SK-N-SH (cell line): ENCODE measurements around the gene ATP6V0C. TPM values are rescaled to one million over a fixed set of nuclear protein-coding genes. Genes with fewer than 3 reads are reported as not detected.
A peak's percentile ranks its signal among the peaks of the same experiment; 100 is the strongest.

ENCODE experiments used
- CTCF ChIA-PET: fragments of 300-600, 350-600 bp; formaldehyde crosslinking; extraction: SDS; loops from one replicate; lab custom pipeline; 2021; lab: Yijun Ruan, JAX
- POLR2A ChIA-PET: fragments of 350-600 bp; sonication (Branson Sonifier 250); formaldehyde crosslinking; extraction: SDS; loops from one replicate; lab custom pipeline; 2020; ENCODE audit warnings: antibody characterized with exemption, inconsistent platforms; lab: Yijun Ruan, JAX
- DNase-seq: peaks from one replicate; pipeline ENCODE4 v3.0.0; 2012
- H2AFZ ChIP-seq: fragments of 200-600 bp; sonication (generic); 2 replicates; pipeline ENCODE4 v1.8.1; 2016; ENCODE audit warnings: antibody characterized with exemption, mild to moderate bottlenecking, low read depth
- H3F3A ChIP-seq: fragments of 200-600 bp; sonication (generic); replicated peaks from 2 replicates; pipeline ENCODE3; 2016; ENCODE audit warnings: antibody characterized with exemption, mild to moderate bottlenecking; ENCODE audit not compliant: insufficient read depth
- H3K27ac ChIP-seq, 2 experiments: fragments of 200-500 bp in 1 of 2; fragments of 200-600 bp in 1 of 2; sonication (Bioruptor generic) in 1 of 2; sonication (generic), shearing (Covaris generic) in 1 of 2; 2 replicates each; pipeline versions ENCODE4 v1.5.1 to v1.6.1; 2014 to 2016; ENCODE audit warnings: low read depth in 2 of 2, inconsistent platforms in 1 of 2, low read length in 1 of 2, mild to moderate bottlenecking in 1 of 2, mixed read lengths in 1 of 2
- H3K27me3 ChIP-seq: fragments of 200-600 bp; sonication (generic), shearing (Covaris generic); 2 replicates; pipeline ENCODE4 v1.6.1; 2016; ENCODE audit warnings: mixed run types; ENCODE audit not compliant: insufficient read depth
- H3K36me3 ChIP-seq, 2 experiments: fragments of 200-500 bp in 1 of 2; fragments of 200-600 bp in 1 of 2; sonication (Bioruptor generic) in 1 of 2; sonication (generic) in 1 of 2; replicated peaks in 1 of 2; 2 replicates each; pipeline versions ENCODE3 to v1.5.1; 2014 to 2016; ENCODE audit warnings: low read length in 1 of 2, mild to moderate bottlenecking in 1 of 2; ENCODE audit not compliant: insufficient read depth in 2 of 2, control insufficient read depth in 1 of 2
- H3K4me1 ChIP-seq, 2 experiments: fragments of 200-500 bp in 1 of 2; fragments of 200-600 bp in 1 of 2; sonication (Bioruptor generic) in 1 of 2; sonication (generic), shearing (Covaris generic) in 1 of 2; 2 replicates each; pipeline versions ENCODE4 v1.5.1 to v1.6.1; 2014 to 2016; ENCODE audit warnings: low read depth in 1 of 2, low read length in 1 of 2, mixed run types in 1 of 2; ENCODE audit not compliant: insufficient read depth in 2 of 2, control insufficient read depth in 1 of 2
- H3K4me2 ChIP-seq: fragments of 200-600 bp; sonication (generic), shearing (Covaris generic); 2 replicates; pipeline ENCODE4 v1.6.1; 2017; ENCODE audit warnings: mixed run types
- H3K4me3 ChIP-seq, 2 experiments: fragments of 200-500 bp in 1 of 2; fragments of 200-600 bp in 1 of 2; sonication (Bioruptor generic) in 1 of 2; sonication (generic), shearing (Covaris generic) in 1 of 2; 2 replicates each; pipeline versions ENCODE4 v1.5.1 to v1.8.1; 2014 to 2016; ENCODE audit warnings: low read depth in 2 of 2, inconsistent platforms in 1 of 2, low read length in 1 of 2, mild to moderate bottlenecking in 1 of 2, mixed read lengths in 1 of 2, moderate library complexity in 1 of 2
- H3K79me2 ChIP-seq: fragments of 200-600 bp; sonication (generic); 2 replicates; pipeline ENCODE4 v1.8.1; 2017; ENCODE audit warnings: mild to moderate bottlenecking; ENCODE audit not compliant: insufficient read depth
- H3K9ac ChIP-seq: fragments of 200-600 bp; sonication (generic); 2 replicates; pipeline ENCODE4 v1.6.1; 2017; ENCODE audit warnings: mixed run types
- H3K9me2 ChIP-seq: fragments of 200-600 bp; sonication (generic); 2 replicates; pipeline ENCODE4 v1.6.1; 2017; ENCODE audit warnings: mixed run types
- H3K9me3 ChIP-seq: fragments of 200-600 bp; sonication (generic); 2 replicates; pipeline ENCODE4 v1.6.1; 2017; ENCODE audit warnings: mixed run types, mild to moderate bottlenecking, moderate library complexity
- H4K20me1 ChIP-seq: fragments of 200-600 bp; sonication (generic); 2 replicates; pipeline ENCODE4 v1.6.1; 2017; ENCODE audit warnings: mild to moderate bottlenecking, mixed run types; ENCODE audit not compliant: insufficient read depth
- CHD2 ChIP-seq: fragments of 150-350 bp; IDR thresholded peaks from 2 replicates; pipeline ENCODE4 v1.6.1; 2018; ENCODE audit warnings: low read length; ENCODE audit not compliant: partially characterized antibody
- FOXJ3 ChIP-seq: sonication (generic); formaldehyde crosslinking; IDR thresholded peaks from 2 replicates; pipeline ENCODE4 v1.5.1; 2020; ENCODE audit warnings: mild to moderate bottlenecking, missing genetic modification reagents
- GABPA ChIP-seq: IDR thresholded peaks from 2 replicates; pipeline ENCODE4 v1.4.0; 2012; ENCODE audit warnings: low read depth, mild to moderate bottlenecking
- MEF2A ChIP-seq: IDR thresholded peaks from 2 replicates; pipeline ENCODE4 v1.4.0; 2012; ENCODE audit warnings: low read depth, borderline replicate concordance
- NRF1 ChIP-seq: IDR thresholded peaks from 2 replicates; pipeline ENCODE4 v1.6.1; 2012; ENCODE audit warnings: low read depth, mild to moderate bottlenecking, low read length
- RCOR1 ChIP-seq: fragments of 150-350 bp; IDR thresholded peaks from 2 replicates; pipeline ENCODE4 v1.6.1; 2017; ENCODE audit warnings: antibody characterized with exemption, low read length
- SIN3A ChIP-seq: IDR thresholded peaks from 2 replicates; pipeline ENCODE4 v1.6.1; 2012; ENCODE audit warnings: low read depth, mild to moderate bottlenecking, low read length, moderate library complexity, borderline replicate concordance
- TAF1 ChIP-seq: IDR thresholded peaks from 2 replicates; pipeline ENCODE4 v1.6.1; 2012; ENCODE audit warnings: low read depth, mild to moderate bottlenecking, low read length, moderate library complexity, borderline replicate concordance
- TCF12 ChIP-seq: IDR thresholded peaks from 2 replicates; pipeline ENCODE4 v1.4.0; 2012
- USF1 ChIP-seq: IDR thresholded peaks from 2 replicates; pipeline ENCODE4 v1.4.0; 2012; ENCODE audit warnings: low read depth, borderline replicate concordance
- YY1 ChIP-seq: IDR thresholded peaks from 2 replicates; pipeline ENCODE4 v1.4.0; 2012; ENCODE audit warnings: low read depth, mild to moderate bottlenecking
- ZBTB33 ChIP-seq: IDR thresholded peaks from 2 replicates; pipeline ENCODE4 v1.4.0; 2012; ENCODE audit warnings: low read depth, borderline replicate concordance
- WGBS: methylation state at CpG from one replicate; pipeline ENCODE4 v1.1.6; 2017; ENCODE audit warnings: low lambda C conversion rate; 5-methylcytosine and 5-hydroxymethylcytosine counted together
- polyA plus RNA-seq, 3 experiments: library from polyadenylated mRNA; depleted of rRNA; stranded (reverse); fragments of >200 nt; gene quantifications; 2 replicates each; pipeline ENCODE4 v1.2.3, GENCODE V29; 2012
- TF ChIP-seq, protein P1 (sequence below): IDR thresholded peaks from 2 replicates; pipeline ENCODE4; 2012
- TF ChIP-seq, protein P2 (sequence below): fragments of 200-600 bp; sonication (generic); IDR thresholded peaks from 2 replicates; pipeline ENCODE4 v1.6.1; 2017; ENCODE audit warnings: antibody characterized with exemption, mild to moderate bottlenecking, moderate library complexity

The ATP6V0C gene
- polyA plus RNA-seq, 1 of the 3 experiments (the other 2 are of a cell fraction) = 80.1 TPM

DNA sequence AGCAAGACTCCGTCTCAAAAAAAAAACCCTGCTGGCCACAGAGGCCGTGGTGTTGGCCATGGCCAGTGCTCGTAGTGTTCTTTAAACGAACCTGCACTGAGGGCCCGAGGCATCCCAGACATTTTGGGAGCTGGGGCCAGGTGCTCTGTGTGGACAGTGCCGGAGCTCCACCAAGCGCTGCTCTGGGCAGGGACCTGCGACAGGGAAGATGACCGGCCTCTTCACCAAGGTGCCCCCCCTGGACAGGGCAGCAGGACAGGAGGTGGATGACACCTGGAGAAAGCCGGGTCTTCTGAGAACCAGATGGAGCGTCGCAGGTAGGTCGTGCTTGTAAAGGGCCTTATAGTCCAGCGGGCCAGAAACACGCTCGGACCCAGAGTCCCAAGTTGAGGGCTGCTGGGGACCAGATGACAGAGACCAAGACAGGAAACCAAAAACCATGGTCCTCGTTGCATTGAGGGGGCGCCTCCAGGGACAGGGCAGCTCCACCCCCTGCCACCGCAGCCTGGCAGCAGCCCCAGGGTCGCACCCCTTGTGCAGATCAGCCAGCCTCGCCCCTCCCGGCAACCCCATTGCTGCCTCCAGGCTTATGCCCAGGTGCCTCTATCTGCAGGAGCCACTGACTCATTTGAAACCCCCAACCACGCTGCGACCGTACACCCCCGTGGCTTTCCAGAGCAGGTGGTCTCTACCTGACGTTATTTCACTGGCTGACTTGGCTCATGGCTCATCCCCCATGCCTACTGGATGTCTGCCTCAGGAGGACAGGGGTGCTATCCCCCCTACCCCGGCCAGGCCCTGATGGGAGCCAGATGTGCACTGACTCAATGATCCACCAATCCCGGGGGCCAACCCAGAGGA, 46.9 kb upstream of the ATP6V0C start:
- 89% methylated on average over 19 of the region's 29 CpGs for WGBS
- Histone ChIP-seq H3K9ac (no peak overlapping the region), H4K20me1 (no peaks in the 10 kb centered on the region), H3K4me1 (peaks cover 6 to 47% of the 10 kb centered on the region in 2 experiments; a peak in 3 of 4 replicates), H2AFZ (no peak overlapping the region), H3K4me3 (peak overlapping the region in 1 of 2 experiments; percentile 51; a peak in 1 of 4 replicates), H3K27me3 (no peaks in the 10 kb centered on the region), H3K36me3 (no peaks in the 10 kb centered on the region), H3K4me2 (peak overlapping the region; percentile 87), H3K9me3 (no peaks in the 10 kb centered on the region), H3F3A (peaks cover 13% of the 10 kb centered on the region), H3K27ac (peak overlapping the region in 1 of 2 experiments; percentile 97; a peak in 2 of 4 replicates), H3K79me2 (no peaks in the 10 kb centered on the region), H3K9me2 (no peaks in the 10 kb centered on the region)
- no peak for DNase-seq
- POLR2A ChIA-PET = interaction anchor here (0.6 to 4.3 kb wide), 4 partner anchors 11 to 1084 kb away, joined by 3 to 19 read pairs (median 5); no protein-coding TSS in a partner anchor
- CTCF ChIA-PET = interaction anchor here (0.6 to 3.6 kb wide), 5 partner anchors 11 to 654 kb away, joined by 3 to 19 read pairs (median 4); no protein-coding TSS in a partner anchor
- TF ChIP-seq TAF1 (no peak), TCF12 (peak; percentile 9; the same call in 1 of the 2 replicates)

DNA sequence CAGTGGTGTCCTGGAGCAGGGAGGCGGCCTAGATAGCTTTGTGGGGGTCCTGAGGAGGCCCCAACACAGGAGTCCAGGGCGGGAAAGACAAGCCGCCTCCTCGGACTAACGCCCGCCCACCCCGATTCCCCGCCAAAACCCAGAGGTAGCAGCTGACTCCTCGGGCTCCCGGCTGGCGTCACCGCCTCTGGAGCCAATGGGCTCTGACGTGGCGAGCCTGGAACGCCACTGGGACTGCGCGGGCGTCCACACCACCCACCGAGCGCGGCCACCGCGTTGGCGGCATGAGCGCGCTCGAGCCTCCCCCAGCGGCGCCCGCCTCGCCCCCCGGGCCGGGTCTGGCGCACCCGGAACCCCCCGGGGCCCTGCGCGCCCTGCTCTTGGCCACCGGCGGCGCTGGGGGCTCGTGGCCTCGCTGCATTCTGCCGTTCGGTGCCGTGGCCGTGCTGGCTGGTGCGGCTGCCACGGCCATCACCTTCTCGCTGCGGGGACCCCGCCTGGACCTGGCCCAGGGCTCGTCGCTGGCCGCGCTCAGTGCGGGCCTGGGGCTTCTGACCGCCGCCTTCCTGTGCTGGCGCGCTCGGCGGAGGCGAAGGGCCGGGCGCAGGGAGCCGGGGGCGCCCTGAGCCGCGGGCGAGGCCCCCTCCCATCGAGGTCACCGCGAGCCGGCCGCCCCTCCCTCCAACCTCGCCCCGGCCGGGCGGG, 46.1 kb upstream of the ATP6V0C start:
- Histone ChIP-seq H4K20me1 (no peaks in the 10 kb centered on the region), H2AFZ (peak overlapping the region; percentile 51; the same call in 1 of the 2 replicates), H3K9ac (peak overlapping the region; percentile 48), H3K9me3 (no peaks in the 10 kb centered on the region), H3K9me2 (no peaks in the 10 kb centered on the region), H3K79me2 (no peaks in the 10 kb centered on the region), H3K4me3 (peak overlapping the region; percentile 51 to 57), H3F3A (peaks cover 13% of the 10 kb centered on the region), H3K4me1 (peaks cover 6 to 55% of the 10 kb centered on the region in 2 experiments; a peak in 3 of 4 replicates), H3K36me3 (no peaks in the 10 kb centered on the region), H3K27ac (peak overlapping the region in 1 of 2 experiments; percentile 97; a peak in 2 of 4 replicates), H3K27me3 (no peaks in the 10 kb centered on the region), H3K4me2 (peak overlapping the region; percentile 87)
- ChIA-PET CTCF (interaction anchor here (1.3 to 3.6 kb wide), 5 partner anchors 10 to 38 kb away, joined by 3 to 32 read pairs (median 9); no protein-coding TSS in a partner anchor), POLR2A (interaction anchor here (0.7 to 4.6 kb wide), 8 partner anchors 7 to 503 kb away, joined by 3 to 44 read pairs (median 5); partner anchors contain the start of genes RPS2 and TEDC2)
- DNase-seq = peak; percentile 89
- 4% methylated on average over 24 of the region's 80 CpGs for WGBS
- TF ChIP-seq, protein P1, sequence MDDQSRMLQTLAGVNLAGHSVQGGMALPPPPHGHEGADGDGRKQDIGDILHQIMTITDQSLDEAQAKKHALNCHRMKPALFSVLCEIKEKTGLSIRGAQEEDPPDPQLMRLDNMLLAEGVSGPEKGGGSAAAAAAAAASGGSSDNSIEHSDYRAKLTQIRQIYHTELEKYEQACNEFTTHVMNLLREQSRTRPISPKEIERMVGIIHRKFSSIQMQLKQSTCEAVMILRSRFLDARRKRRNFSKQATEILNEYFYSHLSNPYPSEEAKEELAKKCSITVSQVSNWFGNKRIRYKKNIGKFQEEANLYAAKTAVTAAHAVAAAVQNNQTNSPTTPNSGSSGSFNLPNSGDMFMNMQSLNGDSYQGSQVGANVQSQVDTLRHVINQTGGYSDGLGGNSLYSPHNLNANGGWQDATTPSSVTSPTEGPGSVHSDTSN = no peak
- TF ChIP-seq GABPA (no peak), USF1 (no peak), FOXJ3 (CRISPR knock-in tag) (no peak), NRF1 (peak; percentile 54), CHD2 (no peak), SIN3A (no peak), MEF2A (no peak), TAF1 (no peak), YY1 (no peak), ZBTB33 (no peak), RCOR1 (no peak)
- TF ChIP-seq, protein P2, sequence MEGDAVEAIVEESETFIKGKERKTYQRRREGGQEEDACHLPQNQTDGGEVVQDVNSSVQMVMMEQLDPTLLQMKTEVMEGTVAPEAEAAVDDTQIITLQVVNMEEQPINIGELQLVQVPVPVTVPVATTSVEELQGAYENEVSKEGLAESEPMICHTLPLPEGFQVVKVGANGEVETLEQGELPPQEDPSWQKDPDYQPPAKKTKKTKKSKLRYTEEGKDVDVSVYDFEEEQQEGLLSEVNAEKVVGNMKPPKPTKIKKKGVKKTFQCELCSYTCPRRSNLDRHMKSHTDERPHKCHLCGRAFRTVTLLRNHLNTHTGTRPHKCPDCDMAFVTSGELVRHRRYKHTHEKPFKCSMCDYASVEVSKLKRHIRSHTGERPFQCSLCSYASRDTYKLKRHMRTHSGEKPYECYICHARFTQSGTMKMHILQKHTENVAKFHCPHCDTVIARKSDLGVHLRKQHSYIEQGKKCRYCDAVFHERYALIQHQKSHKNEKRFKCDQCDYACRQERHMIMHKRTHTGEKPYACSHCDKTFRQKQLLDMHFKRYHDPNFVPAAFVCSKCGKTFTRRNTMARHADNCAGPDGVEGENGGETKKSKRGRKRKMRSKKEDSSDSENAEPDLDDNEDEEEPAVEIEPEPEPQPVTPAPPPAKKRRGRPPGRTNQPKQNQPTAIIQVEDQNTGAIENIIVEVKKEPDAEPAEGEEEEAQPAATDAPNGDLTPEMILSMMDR = no peak; the same call in 1 of the 2 replicates
